WTC11 (cell line): ENCODE results near the gene SOWAHA. TPM values are rescaled to one million over a fixed set of nuclear protein-coding genes. Genes with fewer than 3 reads are reported as not detected.

Experiments used
- ATAC-seq: fragments of 200-7000 bp; cut with Tn5 transposase; 2 replicates; pipeline ENCODE4 v1.10.0; 2021; ENCODE audit warnings: mild to moderate bottlenecking, moderate library complexity
- CTCF ChIA-PET: fragments of 300-600 bp; sonication (Branson Sonifier 250); formaldehyde crosslinking; loops from one replicate; lab custom pipeline; 2021; ENCODE audit warnings: antibody characterized with exemption; lab: Charles Lee
- POLR2A ChIA-PET: fragments of 350-600 bp; sonication (Branson Sonifier 250); formaldehyde crosslinking; loops from one replicate; lab custom pipeline; 2021; ENCODE audit warnings: antibody characterized with exemption; lab: Charles Lee
- DNase-seq: peaks from one replicate; pipeline ENCODE4 v3.0.0; 2021; ENCODE audit warnings: low spot score
- H3K27ac Mint-ChIP-seq: 2 replicates; pipeline ENCODE4 v1.8.0; 2021; ENCODE audit warnings: mixed read lengths
- H3K27me3 Mint-ChIP-seq: 2 replicates; pipeline ENCODE4 v1.8.0; 2021; ENCODE audit warnings: low read depth, mild to moderate bottlenecking, moderate library complexity, mixed read lengths
- H3K36me3 Mint-ChIP-seq: 2 replicates; pipeline ENCODE4 v1.8.0; 2021; ENCODE audit warnings: mixed read lengths
- H3K4me1 Mint-ChIP-seq: 2 replicates; pipeline ENCODE4 v1.8.0; 2022; ENCODE audit warnings: mixed read lengths
- H3K4me3 Mint-ChIP-seq: 2 replicates; pipeline ENCODE4 v1.8.0; 2021; ENCODE audit warnings: mild to moderate bottlenecking, moderate library complexity, mixed read lengths
- H3K9me3 Mint-ChIP-seq: 2 replicates; pipeline ENCODE4 v1.8.0; 2021; ENCODE audit warnings: mixed read lengths
- AR ChIP-seq: fragments of 250-450 bp; sonication (Bioruptor Pico); IDR thresholded peaks from 2 replicates; pipeline ENCODE4 v1.9.0; 2021; ENCODE audit warnings: mild to moderate bottlenecking
- CREM ChIP-seq: sonication (generic); formaldehyde crosslinking; IDR thresholded peaks from 2 replicates; pipeline ENCODE4 v1.8.1; 2022; ENCODE audit warnings: mild to moderate bottlenecking, missing genetic modification reagents, moderate library complexity
- GABPB1 ChIP-seq: sonication (generic); formaldehyde crosslinking; IDR thresholded peaks from 2 replicates; pipeline ENCODE4 v1.8.1; 2023; ENCODE audit warnings: mild to moderate bottlenecking, missing genetic modification reagents
- GTF2I ChIP-seq: fragments of 250-450 bp; sonication (Bioruptor Pico); conservative IDR thresholded peaks from 2 replicates; pipeline ENCODE4 v1.4.0; 2021; ENCODE audit warnings: mild to moderate bottlenecking
- HMGA2 ChIP-seq: fragments of 250-450 bp; sonication (Bioruptor Pico); IDR thresholded peaks from 2 replicates; pipeline ENCODE4 v1.4.0; 2021; ENCODE audit warnings: mild to moderate bottlenecking, moderate library complexity
- HMGXB4 ChIP-seq: sonication (generic); formaldehyde crosslinking; IDR thresholded peaks from 2 replicates; pipeline ENCODE4 v1.8.1; 2023; ENCODE audit warnings: mild to moderate bottlenecking, moderate library complexity, missing genetic modification reagents
- IRF1 ChIP-seq: sonication (generic); formaldehyde crosslinking; IDR thresholded peaks from 2 replicates; pipeline ENCODE4 v1.8.0; 2023; ENCODE audit warnings: missing genetic modification reagents
- JAZF1 ChIP-seq: fragments of 250-450 bp; sonication (Bioruptor Pico); IDR thresholded peaks from 2 replicates; pipeline ENCODE4 v1.9.0; 2021; ENCODE audit warnings: moderate library complexity, mild to moderate bottlenecking, inconsistent platforms
- KAT7 ChIP-seq: sonication (generic); formaldehyde crosslinking; IDR thresholded peaks from 2 replicates; pipeline ENCODE4 v1.8.1; 2023; ENCODE audit warnings: missing genetic modification reagents, mild to moderate bottlenecking, borderline replicate concordance
- MAX ChIP-seq: sonication (generic); formaldehyde crosslinking; IDR thresholded peaks from 2 replicates; pipeline ENCODE4 v1.8.0; 2022; ENCODE audit warnings: mild to moderate bottlenecking, missing genetic modification reagents
- MXD4 ChIP-seq: fragments of 250-450 bp; sonication (Bioruptor Pico); IDR thresholded peaks from 2 replicates; pipeline ENCODE4 v1.8.0; 2021; ENCODE audit warnings: mild to moderate bottlenecking, moderate library complexity, borderline replicate concordance
- MYBL2 ChIP-seq: sonication (generic); formaldehyde crosslinking; IDR thresholded peaks from 2 replicates; pipeline ENCODE4 v1.8.1; 2023; ENCODE audit warnings: mild to moderate bottlenecking, moderate library complexity, missing genetic modification reagents
- NR3C1 ChIP-seq: sonication (generic); formaldehyde crosslinking; conservative IDR thresholded peaks from 2 replicates; pipeline ENCODE4 v1.8.1; 2023; ENCODE audit warnings: low read depth, mild to moderate bottlenecking, missing genetic modification reagents
- PRDM15 ChIP-seq: sonication (generic); formaldehyde crosslinking; IDR thresholded peaks from 2 replicates; pipeline ENCODE4 v1.8.0; 2022; ENCODE audit warnings: missing genetic modification reagents
- SMAD4 ChIP-seq: sonication (generic); formaldehyde crosslinking; IDR thresholded peaks from 2 replicates; pipeline ENCODE4 v1.8.0; 2022; ENCODE audit warnings: mild to moderate bottlenecking, missing genetic modification reagents
- USF1 ChIP-seq: sonication (generic); formaldehyde crosslinking; IDR thresholded peaks from 2 replicates; pipeline ENCODE4 v1.8.0; 2022; ENCODE audit warnings: mild to moderate bottlenecking, missing genetic modification reagents
- ZMAT4 ChIP-seq: fragments of 250-450 bp; sonication (Bioruptor Pico); IDR thresholded peaks from 2 replicates; pipeline ENCODE4 v1.9.0; 2021; ENCODE audit warnings: mild to moderate bottlenecking
- ZNF138 ChIP-seq: sonication (generic); formaldehyde crosslinking; conservative IDR thresholded peaks from 2 replicates; pipeline ENCODE4 v1.8.1; 2022; ENCODE audit warnings: mild to moderate bottlenecking, moderate library complexity, missing genetic modification reagents
- ZNF219 ChIP-seq: sonication (generic); formaldehyde crosslinking; IDR thresholded peaks from 2 replicates; pipeline ENCODE4 v1.8.0; 2023; ENCODE audit warnings: missing genetic modification reagents, mild to moderate bottlenecking, borderline replicate concordance
- ZNF416 ChIP-seq: fragments of 250-450 bp; sonication (Bioruptor Pico); IDR thresholded peaks from 2 replicates; pipeline ENCODE4 v1.9.0; 2021; ENCODE audit warnings: mild to moderate bottlenecking, inconsistent platforms
- ZNF512 ChIP-seq: sonication (generic); formaldehyde crosslinking; IDR thresholded peaks from 2 replicates; pipeline ENCODE4 v1.8.1; 2022; ENCODE audit warnings: missing genetic modification reagents, borderline replicate concordance
- total RNA-seq: library from RNA; stranded (reverse); gene quantifications from 3 replicates; pipeline ENCODE4 v1.2.3, GENCODE V29; 2021

The SOWAHA gene
- total RNA-seq, 1 experiment from 2014 or later: 0.11 TPM

- TF ChIP-seq PRDM15 (CRISPR knock-in tag) (no peak), SMAD4 (CRISPR knock-in tag) (no peak), MXD4 (CRISPR knock-in tag) (no peak), ZMAT4 (CRISPR knock-in tag) (no peak), ZNF219 (no peak), MAX (CRISPR knock-in tag) (no peak), HMGA2 (CRISPR knock-in tag) (no peak), GABPB1 (CRISPR knock-in tag) (no peak), CREM (no peak), JAZF1 (CRISPR knock-in tag) (no peak), ZNF138 (no peak), ZNF512 (CRISPR knock-in tag) (no peak)
Observed at GRCh38 chr5:132764671-132765238, 48.3 kb upstream of the SOWAHA start (continued).

- Mint-ChIP-seq H3K27me3 (no peaks in the 10 kb centered on the region), H3K9me3 (no peaks in the 10 kb centered on the region), H3K4me3 (no peak overlapping the region), H3K27ac (no peak overlapping the region), H3K36me3 (0 out of 2 replicates have a peak, but pooled peaks cover 2% of the 10 kb centered on the region), H3K4me1 (no peaks in the 10 kb centered on the region)
- DNase-seq (no peak), ATAC-seq (no peak)
- ChIA-PET CTCF (interaction anchor here (0.9 to 1.0 kb wide), 2 partner anchors 10 to 18 kb away, joined by 3 to 4 read pairs; partner anchors contain the start of gene CCNI2), POLR2A (interaction anchor here (0.5 kb wide), 1 partner anchor 11 kb away, joined by 3 read pairs; no protein-coding TSS in a partner anchor)
- TF ChIP-seq GABPB1 (CRISPR knock-in tag) (no peak), HMGXB4 (CRISPR knock-in tag) (no peak), ZNF512 (CRISPR knock-in tag) (no peak), MYBL2 (CRISPR knock-in tag) (no peak), NR3C1 (CRISPR knock-in tag) (no peak), USF1 (CRISPR knock-in tag) (no peak), GTF2I (CRISPR knock-in tag) (no peak), ZNF138 (no peak), AR (CRISPR knock-in tag) (no peak), IRF1 (CRISPR knock-in tag) (no peak), KAT7 (no peak), ZNF416 (CRISPR knock-in tag) (no peak)
Observed at GRCh38 chr5:132765311-132766019, 47.6 kb upstream of the SOWAHA start.
